Activated naive CD4-positive, alpha-beta T cell treated with anti-CD3 and anti-CD28 coated beads, Interleukin-2, amount 10 ng/mL, durations not matched to agents 7 days and 5 days (primary cell): ENCODE data around the gene MYO7B.
A peak's percentile ranks its signal among the peaks of the same experiment; 100 is the strongest.

ENCODE experiments used
- CTCF ChIA-PET: fragments of 350-600 bp; sonication (Branson Sonifier 250); formaldehyde crosslinking; loops from one replicate; lab custom pipeline; 2021; ENCODE audit warnings: antibody characterized with exemption; lab: Charles Lee
- DNase-seq: peaks from one replicate; pipeline ENCODE4 v3.0.0-alpha.2; 2020
- H3K27ac Mint-ChIP-seq: one replicate; pipeline ENCODE4 v1.8.0; 2021; ENCODE audit warnings: mild to moderate bottlenecking, moderate library complexity, mixed read lengths
- H3K27me3 Mint-ChIP-seq: one replicate; pipeline ENCODE4 v1.8.0; 2021; ENCODE audit warnings: mild to moderate bottlenecking, mixed read lengths
- H3K36me3 Mint-ChIP-seq: one replicate; pipeline ENCODE4 v1.8.0; 2021; ENCODE audit warnings: mixed read lengths
- H3K4me1 Mint-ChIP-seq: one replicate; pipeline ENCODE4 v1.8.0; 2021; ENCODE audit warnings: mixed read lengths
- H3K4me3 Mint-ChIP-seq: one replicate; pipeline ENCODE4 v1.8.0; 2021; ENCODE audit warnings: mild to moderate bottlenecking, moderate library complexity, mixed read lengths
- H3K9me3 Mint-ChIP-seq: one replicate; pipeline ENCODE4 v1.8.0; 2021; ENCODE audit warnings: mixed read lengths

The MYO7B gene

DNA sequence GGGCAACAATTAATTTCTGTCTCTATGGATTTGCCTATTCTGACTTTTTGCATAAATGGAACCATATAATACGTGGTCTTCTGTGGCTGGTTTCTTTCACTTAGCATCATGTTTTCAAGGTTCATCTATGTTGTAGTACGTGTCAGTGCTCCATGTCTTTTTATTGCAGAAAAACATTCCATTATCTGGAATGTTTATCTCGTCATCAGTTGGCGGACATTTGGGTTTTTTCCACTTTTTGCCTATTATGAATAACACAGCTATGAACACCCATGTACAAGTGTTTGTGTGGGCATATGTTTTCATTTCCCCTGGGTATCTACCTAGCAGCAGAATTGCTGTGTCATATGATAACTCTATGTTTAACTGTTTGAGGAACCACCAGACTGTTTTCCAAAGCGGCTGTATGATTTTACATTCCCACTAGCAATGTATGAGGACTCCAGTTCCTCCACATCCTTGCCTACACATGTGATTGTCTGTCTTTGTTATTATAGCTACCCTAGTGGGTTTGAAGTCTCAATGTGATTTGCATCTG, 49.9 kb downstream of the MYO7B start:
- peaks cover 24% of the 10 kb centered on the region for H3K27me3 Mint-ChIP-seq
- CTCF ChIA-PET = interaction anchor here (0.8 to 0.9 kb wide), 2 partner anchors 12 to 101 kb away, joined by 3 to 4 read pairs; no protein-coding TSS in a partner anchor
- DNase-seq = no peak

DNA sequence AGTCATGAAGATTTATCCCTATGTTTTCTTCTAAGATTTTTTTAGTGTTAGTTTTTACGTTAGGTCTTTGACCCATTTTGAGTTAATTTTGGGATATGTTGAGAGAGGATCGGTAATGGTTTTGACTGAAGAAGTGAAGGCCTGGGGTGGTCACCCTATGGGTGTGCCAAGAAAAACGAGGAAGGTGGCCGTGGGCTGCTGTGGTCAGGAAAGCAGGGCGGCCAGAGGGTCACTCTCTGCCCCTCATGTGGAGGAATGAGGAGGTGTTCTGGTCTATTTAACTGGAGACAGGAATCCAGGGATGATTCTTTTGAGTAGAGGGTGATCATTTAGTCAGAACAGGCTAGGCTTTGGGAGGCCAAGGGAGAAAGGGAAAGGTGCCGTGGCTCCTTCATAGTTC, 50.7 kb downstream of the MYO7B start:
- peaks cover 20% of the 10 kb centered on the region for H3K27me3 Mint-ChIP-seq
- CTCF ChIA-PET = no interaction called here
- no peak overlapping the region for H3K27ac Mint-ChIP-seq
- no peak overlapping the region for H3K4me3 Mint-ChIP-seq
- H3K9me3 Mint-ChIP-seq = no peaks in the 10 kb centered on the region
- peaks cover 1% of the 10 kb centered on the region for H3K4me1 Mint-ChIP-seq
- DNase-seq = no peak
- no peaks in the 10 kb centered on the region for H3K36me3 Mint-ChIP-seq

More for the DNA sequence above, 49.9 kb downstream of the MYO7B start:
- no peaks in the 10 kb centered on the region for H3K9me3 Mint-ChIP-seq
- no peak overlapping the region for H3K4me3 Mint-ChIP-seq
- H3K36me3 Mint-ChIP-seq = no peaks in the 10 kb centered on the region
- H3K4me1 Mint-ChIP-seq = no peaks in the 10 kb centered on the region
- no peak overlapping the region for H3K27ac Mint-ChIP-seq

DNA sequence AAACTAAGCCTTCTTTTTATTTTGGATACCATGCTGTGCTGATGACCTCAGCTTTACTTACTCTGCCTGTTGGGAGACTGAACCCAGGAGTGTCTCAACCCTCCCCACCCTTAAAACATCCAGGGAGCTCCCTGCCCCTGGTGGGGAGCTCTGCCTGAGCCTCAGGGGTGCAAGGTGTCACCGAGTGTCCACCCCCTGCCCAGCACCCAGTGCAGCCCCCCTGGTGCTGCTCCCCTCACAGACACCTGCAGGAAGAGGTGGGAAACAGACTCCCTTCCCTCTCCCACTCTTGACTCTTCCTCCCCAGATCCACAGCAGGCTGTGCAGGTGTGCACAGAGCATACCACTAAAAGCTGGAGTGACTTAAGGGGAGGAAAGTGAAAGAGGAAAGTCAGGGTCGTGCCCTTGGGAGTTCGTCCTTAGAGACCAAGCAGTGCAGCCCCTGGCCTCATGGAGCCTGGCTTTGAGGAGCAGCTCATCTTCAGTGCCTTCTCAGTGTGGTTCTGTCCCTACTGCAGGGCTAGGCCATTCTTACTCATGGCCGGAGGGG, 51.3 kb downstream of the MYO7B start:
- CTCF ChIA-PET = no interaction called here
- Mint-ChIP-seq H3K36me3 (no peaks in the 10 kb centered on the region), H3K4me1 (peaks cover 4% of the 10 kb centered on the region), H3K4me3 (no peak overlapping the region), H3K27ac (no peak overlapping the region), H3K9me3 (no peaks in the 10 kb centered on the region), H3K27me3 (peaks cover 20% of the 10 kb centered on the region)
- DNase-seq = no peak

DNA sequence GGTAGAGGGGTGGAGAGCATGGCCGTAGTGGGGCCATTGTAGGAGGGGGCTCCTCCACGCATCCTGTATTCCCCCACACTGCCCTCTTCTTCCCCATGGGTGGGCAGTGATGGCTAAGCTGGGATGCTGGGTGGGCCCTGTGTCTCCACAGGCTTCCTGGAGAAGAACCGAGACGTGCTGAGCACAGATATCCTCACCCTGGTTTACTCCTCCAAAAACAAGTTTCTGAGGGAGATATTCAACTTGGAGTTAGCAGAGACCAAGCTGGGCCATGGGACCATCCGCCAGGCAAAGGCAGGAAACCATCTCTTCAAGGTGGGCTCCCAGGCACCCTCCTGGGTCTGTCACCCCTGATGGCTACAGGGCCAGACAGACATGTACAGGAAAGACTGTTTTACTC, 52.8 kb downstream of the MYO7B start:
- H3K27me3 Mint-ChIP-seq = peaks cover 20% of the 10 kb centered on the region
- H3K36me3 Mint-ChIP-seq = no peaks in the 10 kb centered on the region
- H3K27ac Mint-ChIP-seq = no peak overlapping the region
- DNase-seq = peak; percentile 8
- CTCF ChIA-PET = no interaction called here
- no peaks in the 10 kb centered on the region for H3K9me3 Mint-ChIP-seq
- H3K4me1 Mint-ChIP-seq = peaks cover 4% of the 10 kb centered on the region
- H3K4me3 Mint-ChIP-seq = no peak overlapping the region

DNA sequence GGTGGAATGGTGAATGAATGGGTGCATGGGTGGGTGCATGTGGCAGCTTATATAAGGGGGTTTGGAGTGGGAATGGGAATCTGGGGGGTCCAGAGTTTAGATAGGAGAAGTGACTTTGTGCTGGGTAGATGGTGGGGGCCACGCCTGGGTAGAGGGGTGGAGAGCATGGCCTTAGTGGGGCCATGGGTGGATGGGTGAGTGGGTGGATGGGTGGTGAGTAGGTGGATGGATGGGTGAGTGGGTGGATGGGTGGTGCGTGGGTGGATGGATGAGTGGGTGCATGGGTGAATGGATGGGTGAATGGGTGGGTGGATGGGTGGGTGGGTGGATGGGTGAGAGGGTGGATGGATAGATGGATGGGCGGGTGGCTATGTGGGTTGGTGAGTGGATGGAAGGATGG, 53.9 kb downstream of the MYO7B start:
- peak; percentile 17 for DNase-seq
- CTCF ChIA-PET = interaction anchor here (4.3 kb wide), 1 partner anchor 62 kb away, joined by 145 read pairs; no protein-coding TSS in a partner anchor
- H3K9me3 Mint-ChIP-seq = no peaks in the 10 kb centered on the region
- H3K27ac Mint-ChIP-seq = no peak overlapping the region
- peaks cover 15% of the 10 kb centered on the region for H3K27me3 Mint-ChIP-seq
- no peak overlapping the region for H3K4me3 Mint-ChIP-seq
- H3K36me3 Mint-ChIP-seq = no peaks in the 10 kb centered on the region
- peaks cover 4% of the 10 kb centered on the region for H3K4me1 Mint-ChIP-seq

DNA sequence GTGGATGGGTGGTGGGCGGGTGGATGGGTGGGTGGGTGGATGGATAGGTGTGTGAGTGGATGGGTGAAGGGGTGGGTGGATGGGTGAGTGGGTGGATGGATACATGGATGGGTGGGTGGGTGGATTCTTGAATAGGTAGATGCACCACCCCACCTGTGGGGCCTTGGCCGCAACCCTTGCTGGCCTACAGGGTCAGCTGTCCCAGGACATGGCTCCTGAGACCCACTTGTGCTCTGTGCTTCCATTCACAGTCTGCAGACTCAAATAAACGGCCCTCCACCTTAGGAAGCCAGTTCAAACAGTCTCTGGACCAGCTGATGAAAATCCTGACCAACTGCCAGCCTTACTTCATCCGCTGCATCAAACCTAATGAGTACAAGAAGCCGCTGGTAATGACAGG, 54.4 kb downstream of the MYO7B start:
- no peaks in the 10 kb centered on the region for H3K36me3 Mint-ChIP-seq

DNA sequence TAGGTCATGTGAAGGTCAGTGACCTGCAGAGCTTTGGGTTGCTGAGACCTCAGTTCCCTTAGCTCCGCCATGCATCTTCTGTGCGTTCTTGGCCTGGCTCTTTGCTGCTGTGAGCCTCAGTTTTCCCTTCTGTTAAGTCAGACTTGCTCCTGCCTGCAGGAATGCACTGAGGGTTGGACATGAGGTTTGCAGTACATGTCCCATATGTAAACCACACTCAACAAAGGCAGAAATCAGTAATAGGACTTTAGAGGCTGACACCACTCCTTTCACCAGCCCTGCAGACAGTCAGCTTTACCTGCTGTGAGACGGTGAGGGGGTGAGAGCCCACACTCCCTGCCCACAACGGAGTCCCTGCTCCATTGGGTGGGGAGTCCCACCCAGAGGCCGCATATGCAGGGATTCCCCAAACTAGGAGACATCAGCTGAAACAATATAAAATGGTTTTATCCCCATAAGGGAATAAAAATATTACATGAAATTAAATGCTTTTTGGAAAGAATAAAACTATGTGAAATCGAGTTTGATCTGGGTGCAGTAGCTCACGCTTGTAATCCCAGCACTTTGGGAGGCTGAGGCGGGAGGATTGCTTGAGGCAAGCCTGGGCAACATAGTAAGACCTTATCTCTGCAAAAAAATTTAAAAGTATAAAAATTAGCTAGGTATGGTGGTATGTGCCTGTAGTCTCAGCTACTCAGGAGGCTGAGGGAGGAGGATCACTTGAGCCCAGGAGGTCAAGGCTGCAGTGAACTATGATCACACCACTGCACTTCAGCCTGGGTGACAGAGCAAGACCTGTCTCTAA, 55.1 kb downstream of the MYO7B start:
- Mint-ChIP-seq H3K27ac (no peak overlapping the region), H3K36me3 (no peaks in the 10 kb centered on the region), H3K4me1 (peaks cover 4% of the 10 kb centered on the region), H3K4me3 (no peak overlapping the region), H3K9me3 (no peaks in the 10 kb centered on the region), H3K27me3 (peaks cover 10% of the 10 kb centered on the region)
- DNase-seq = peak; percentile 17
- CTCF ChIA-PET = interaction anchor here (0.5 to 4.3 kb wide), 31 partner anchors 8 to 233 kb away, joined by 3 to 145 read pairs (median 6); partner anchors contain the start of genes GPR17, IWS1 and LIMS2

More for the DNA sequence above, 54.4 kb downstream of the MYO7B start:
- peak; percentile 3 for DNase-seq
- Mint-ChIP-seq H3K27me3 (peaks cover 10% of the 10 kb centered on the region), H3K27ac (no peak overlapping the region), H3K4me1 (peaks cover 4% of the 10 kb centered on the region), H3K9me3 (no peaks in the 10 kb centered on the region), H3K4me3 (no peak overlapping the region)
- CTCF ChIA-PET = interaction anchor here (0.5 to 4.3 kb wide), 6 partner anchors 10 to 138 kb away, joined by 3 to 145 read pairs (median 7); partner anchors contain the start of genes IWS1 and LIMS2

DNA sequence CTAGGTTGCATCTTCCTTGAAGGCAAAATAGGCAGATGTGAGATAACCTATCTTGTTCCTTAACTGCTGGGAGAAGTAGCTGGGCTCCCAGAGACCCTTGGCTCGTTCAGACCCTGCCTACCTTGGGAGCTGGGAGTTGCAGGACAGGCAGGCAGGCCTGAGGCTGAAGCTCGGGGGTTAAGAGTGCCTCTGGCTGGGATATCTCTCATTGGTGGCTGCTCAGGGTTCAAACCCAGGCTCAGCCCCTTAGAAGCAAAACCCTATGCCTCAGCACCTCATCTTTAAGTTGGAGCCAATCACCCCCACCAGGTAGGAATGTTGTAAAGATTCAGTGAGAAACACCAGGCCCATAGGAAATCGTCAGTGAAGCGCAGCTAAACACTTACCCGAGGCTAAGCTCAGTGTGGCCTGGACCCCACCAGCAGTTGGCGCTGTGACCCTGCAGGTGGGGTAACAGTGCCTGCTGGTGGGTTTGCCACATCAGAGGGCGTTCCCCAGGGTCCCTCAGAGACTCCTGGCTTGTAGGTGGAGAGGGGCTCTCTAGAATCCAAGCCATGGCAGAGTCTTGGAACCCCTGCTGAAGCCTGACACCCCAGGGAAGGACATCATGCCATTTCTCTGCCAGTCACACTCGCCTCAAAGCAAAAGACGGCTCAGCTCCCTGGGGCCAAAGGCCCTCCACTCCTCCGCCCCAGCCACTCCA, 55.9 kb downstream of the MYO7B start:
- Mint-ChIP-seq H3K27ac (no peak overlapping the region), H3K4me3 (no peak overlapping the region), H3K9me3 (no peaks in the 10 kb centered on the region), H3K27me3 (peaks cover 10% of the 10 kb centered on the region), H3K36me3 (no peaks in the 10 kb centered on the region), H3K4me1 (peaks cover 4% of the 10 kb centered on the region)
- CTCF ChIA-PET = interaction anchor here (0.6 to 4.3 kb wide), 30 partner anchors 8 to 232 kb away, joined by 3 to 145 read pairs (median 6); partner anchors contain the start of genes GPR17, IWS1 and LIMS2
- DNase-seq = peak; percentile 79

DNA sequence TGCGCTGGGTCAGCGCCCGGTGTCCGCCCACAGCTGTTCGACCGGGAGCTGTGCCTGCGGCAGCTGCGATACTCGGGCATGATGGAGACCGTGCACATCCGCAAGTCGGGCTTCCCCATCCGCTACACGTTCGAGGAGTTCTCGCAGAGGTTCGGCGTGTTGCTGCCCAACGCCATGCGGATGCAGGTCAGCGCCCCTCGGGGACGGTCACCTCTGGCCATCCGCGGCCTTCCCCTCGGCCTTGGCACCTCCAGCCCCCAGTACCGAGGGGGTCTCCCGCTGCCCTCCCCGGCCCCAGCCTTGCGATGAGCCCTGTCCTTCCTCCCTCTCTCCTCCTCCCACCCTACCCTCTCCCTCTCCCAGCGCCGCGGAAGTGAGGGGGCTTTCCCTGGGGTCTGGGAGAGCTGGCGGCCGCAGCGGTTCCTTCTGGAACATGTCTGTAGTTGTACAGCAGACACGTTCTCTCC, 57.3 kb downstream of the MYO7B start:
- CTCF ChIA-PET = interaction anchor here (0.7 to 4.3 kb wide), 3 partner anchors 18 to 110 kb away, joined by 4 to 145 read pairs (median 8); no protein-coding TSS in a partner anchor
- Mint-ChIP-seq H3K4me1 (peaks cover 4% of the 10 kb centered on the region), H3K27ac (no peak overlapping the region), H3K9me3 (no peaks in the 10 kb centered on the region), H3K36me3 (no peaks in the 10 kb centered on the region), H3K4me3 (no peak overlapping the region), H3K27me3 (no peaks in the 10 kb centered on the region)
- DNase-seq = peak; percentile 18

DNA sequence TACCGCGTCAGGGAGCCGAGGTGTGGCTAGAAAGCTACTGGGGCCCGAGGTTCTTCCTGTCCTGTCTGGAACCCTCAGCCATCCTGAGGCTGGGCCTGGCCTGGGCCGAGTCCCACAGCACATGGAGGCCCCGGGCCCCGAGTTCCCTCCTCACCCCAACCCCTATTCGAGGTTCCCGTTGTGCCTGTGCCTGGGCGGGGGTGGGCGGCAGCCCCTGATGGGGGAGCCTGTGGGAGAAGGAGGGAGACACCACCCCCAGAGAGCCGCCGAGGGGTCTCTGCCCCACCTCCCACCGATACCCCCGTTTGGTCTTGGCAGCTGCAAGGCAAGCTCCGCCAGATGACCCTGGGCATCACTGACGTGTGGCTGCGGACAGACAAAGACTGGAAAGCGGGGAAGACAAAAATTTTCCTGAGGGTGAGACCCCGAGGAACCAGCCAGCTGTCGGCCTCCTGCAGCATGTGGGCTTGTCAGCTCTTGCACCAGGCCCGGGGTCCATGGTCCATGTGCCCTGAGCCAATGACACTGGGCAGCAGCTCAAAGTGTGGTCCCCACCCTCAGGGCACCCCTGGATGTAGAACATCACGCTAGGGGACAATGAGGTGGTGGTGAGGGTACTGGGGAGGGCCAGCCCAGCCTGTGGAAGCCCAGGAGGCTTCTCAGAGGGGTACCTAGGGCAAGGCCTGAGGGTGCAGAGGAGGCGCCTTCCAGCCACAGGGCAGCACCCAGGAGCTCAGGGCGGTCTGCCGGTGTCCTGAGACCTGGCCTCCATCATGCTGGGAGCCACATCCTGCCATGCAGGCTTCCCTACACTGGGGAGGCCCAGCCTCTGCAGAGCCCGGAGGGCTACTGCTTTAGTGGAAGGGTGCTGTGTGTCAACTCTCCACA, 58.0 kb downstream of the MYO7B start:
- no peak overlapping the region for H3K4me3 Mint-ChIP-seq
- no peaks in the 10 kb centered on the region for H3K27me3 Mint-ChIP-seq
- no peak overlapping the region for H3K27ac Mint-ChIP-seq
- no peaks in the 10 kb centered on the region for H3K36me3 Mint-ChIP-seq
- no peaks in the 10 kb centered on the region for H3K9me3 Mint-ChIP-seq
- CTCF ChIA-PET = interaction anchor here (0.7 to 4.3 kb wide), 3 partner anchors 18 to 58 kb away, joined by 4 to 145 read pairs (median 8); no protein-coding TSS in a partner anchor
- peaks cover 6% of the 10 kb centered on the region for H3K4me1 Mint-ChIP-seq
- DNase-seq = peak; percentile 18

DNA sequence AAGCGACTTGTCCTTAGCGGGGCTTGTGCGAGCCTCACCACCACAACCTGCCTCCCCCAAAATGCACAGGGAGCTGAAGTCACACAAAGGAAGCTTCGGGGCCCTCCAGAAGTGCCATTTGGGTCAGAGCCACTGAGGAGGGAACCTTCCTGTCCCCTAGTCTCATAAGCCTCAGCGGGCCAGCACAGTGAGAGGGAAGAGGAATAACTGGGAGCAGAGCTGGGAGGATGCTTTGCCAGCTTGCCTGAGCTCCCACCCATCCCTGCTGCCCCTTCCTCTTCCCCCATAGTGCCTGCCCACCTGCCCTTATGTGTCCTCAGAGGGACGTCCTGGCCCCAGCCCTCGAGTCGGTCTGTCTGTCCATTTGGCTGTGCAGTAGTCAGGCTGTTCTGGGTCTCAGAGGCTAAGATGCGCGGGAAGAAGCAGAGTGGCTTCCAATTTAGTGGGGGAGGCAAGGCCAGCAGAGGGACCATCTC, 58.7 kb downstream of the MYO7B start:
- peaks cover 6% of the 10 kb centered on the region for H3K4me1 Mint-ChIP-seq
- no peak overlapping the region for H3K27ac Mint-ChIP-seq
- H3K9me3 Mint-ChIP-seq = no peaks in the 10 kb centered on the region
- no peaks in the 10 kb centered on the region for H3K36me3 Mint-ChIP-seq
- no peaks in the 10 kb centered on the region for H3K27me3 Mint-ChIP-seq
- peak; percentile 19 for DNase-seq
- no peak overlapping the region for H3K4me3 Mint-ChIP-seq
- CTCF ChIA-PET = interaction anchor here (1.7 kb wide), 1 partner anchor 56 kb away, joined by 8 read pairs; no protein-coding TSS in a partner anchor

DNA sequence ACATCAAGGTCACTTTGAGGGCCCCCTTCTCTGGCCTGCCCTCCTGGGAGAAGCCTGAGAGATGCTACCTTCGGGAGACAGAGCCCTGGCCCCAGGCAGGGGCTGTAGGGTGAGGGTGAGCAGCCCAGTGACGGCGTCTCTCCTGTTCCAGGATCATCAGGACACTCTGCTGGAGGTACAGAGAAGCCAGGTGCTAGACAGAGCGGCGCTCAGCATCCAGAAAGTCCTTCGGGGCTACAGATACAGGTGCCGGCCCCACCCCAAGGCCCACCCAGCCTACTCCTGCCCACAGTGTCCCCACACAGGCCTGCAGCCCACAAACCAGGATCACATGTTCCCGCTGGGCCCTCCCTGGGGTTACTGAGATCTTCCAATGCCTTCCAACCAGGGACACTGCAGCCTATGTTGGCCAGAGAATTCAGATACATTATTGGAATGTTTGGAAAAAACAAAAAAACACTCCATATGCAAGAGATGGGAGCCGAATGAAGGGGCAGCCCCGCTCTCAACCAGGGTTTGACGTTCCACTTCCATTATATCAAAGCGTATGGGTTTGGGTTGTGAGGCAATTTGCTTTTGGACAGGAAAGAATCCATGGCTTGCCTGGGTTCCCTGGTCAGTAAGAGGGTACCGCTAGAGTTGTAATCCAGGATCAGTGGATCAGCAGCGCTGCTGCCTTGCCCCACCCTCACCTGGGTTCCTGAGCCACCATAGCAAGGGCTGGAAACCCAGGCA, 61.0 kb downstream of the MYO7B start:
- CTCF ChIA-PET = no interaction called here
- no peak overlapping the region for H3K4me3 Mint-ChIP-seq
- H3K27ac Mint-ChIP-seq = peak overlapping the region; percentile 20
- DNase-seq = peak; percentile 10
- no peaks in the 10 kb centered on the region for H3K9me3 Mint-ChIP-seq
- H3K4me1 Mint-ChIP-seq = peaks cover 2% of the 10 kb centered on the region
- no peaks in the 10 kb centered on the region for H3K36me3 Mint-ChIP-seq
- H3K27me3 Mint-ChIP-seq = no peaks in the 10 kb centered on the region
